SU-DHL-6 (cell line): ENCODE data around the gene COBLL1.

Source experiments
- H2AFZ ChIP-seq: fragments of 200-600 bp; sonication (generic); 2 replicates; pipeline ENCODE4 v1.6.1; 2014; ENCODE audit warnings: low read depth, mild to moderate bottlenecking, moderate library complexity, mixed read lengths, antibody characterized with exemption, low read length; ENCODE audit not compliant: severe bottlenecking
- H3F3A ChIP-seq: fragments of 200-600 bp; shearing (Covaris generic); 2 replicates; pipeline ENCODE4 v1.6.0; 2016; ENCODE audit warnings: antibody characterized with exemption, mild to moderate bottlenecking; ENCODE audit not compliant: insufficient read depth
- H3K27ac ChIP-seq: fragments of 200-600 bp; sonication (generic); 2 replicates; pipeline ENCODE4 v1.5.1; 2016; ENCODE audit warnings: low read depth, mild to moderate bottlenecking, low read length, moderate library complexity, mixed read lengths
- H3K27me3 ChIP-seq: fragments of 200-600 bp; sonication (generic), shearing (Covaris generic); 2 replicates; pipeline ENCODE4 v1.6.0; 2014; ENCODE audit warnings: mild to moderate bottlenecking, low read length
- H3K36me3 ChIP-seq: fragments of 200-600 bp; sonication (generic); 2 replicates; pipeline ENCODE4 v1.6.1; 2014; ENCODE audit warnings: mild to moderate bottlenecking, low read length, mixed read lengths
- H3K4me2 ChIP-seq: fragments of 300-600, 200-600 bp; shearing (Covaris generic), sonication (generic); 2 replicates; pipeline ENCODE4 v1.6.0; 2014; ENCODE audit warnings: low read length, low read depth, mild to moderate bottlenecking; ENCODE audit not compliant: poor library complexity, severe bottlenecking
- H3K4me3 ChIP-seq: fragments of 200-600 bp; sonication (generic); 2 replicates; pipeline ENCODE4 v1.5.1; 2014; ENCODE audit warnings: antibody characterized with exemption, low read length, mild to moderate bottlenecking, mixed read lengths; ENCODE audit not compliant: insufficient read depth, poor library complexity, severe bottlenecking
- H3K79me2 ChIP-seq: fragments of 200-600 bp; sonication (generic); 2 replicates; pipeline ENCODE4 v1.6.1; 2014; ENCODE audit warnings: mild to moderate bottlenecking, low read length, moderate library complexity; ENCODE audit not compliant: insufficient read depth
- H3K9ac ChIP-seq: fragments of 200-600 bp; sonication (generic); 2 replicates; pipeline ENCODE4 v1.7.0; 2014; ENCODE audit warnings: mild to moderate bottlenecking, low read length
- H3K9me2 ChIP-seq: fragments of 200-600 bp; sonication (generic); replicated peaks from 2 replicates; pipeline ENCODE4 v1.6.1; 2014; ENCODE audit warnings: low read length; ENCODE audit not compliant: insufficient read depth
- H3K9me3 ChIP-seq: fragments of 200-600 bp; sonication (generic); 2 replicates; pipeline ENCODE4 v1.6.1; 2014; ENCODE audit warnings: low read length, mixed read lengths; ENCODE audit not compliant: insufficient read depth
- H4K20me1 ChIP-seq: fragments of 200-600 bp; sonication (generic); 2 replicates; pipeline ENCODE4 v1.6.1; 2014; ENCODE audit warnings: low read depth, mild to moderate bottlenecking, antibody characterized with exemption, low read length, moderate library complexity, mixed read lengths
- CTCF ChIP-seq: fragments of 200-600 bp; sonication (generic); IDR thresholded peaks from one replicate; pipeline ENCODE4 v1.5.1; 2017; ENCODE audit warnings: antibody characterized with exemption, mild to moderate bottlenecking, low read length, moderate library complexity; ENCODE audit not compliant: insufficient read depth, poor library complexity, severe bottlenecking
- EZH2phosphoT487 ChIP-seq: fragments of 200-600 bp; sonication (generic), shearing (Covaris generic); conservative IDR thresholded peaks from 2 replicates; pipeline ENCODE4 v1.6.1; 2018; ENCODE audit warnings: mild to moderate bottlenecking, antibody characterized with exemption, low read length, moderate library complexity, mixed read lengths

COBLL1 gene

GRCh38 chr2:164777847-164778461 lies 63.7 kb downstream of the COBLL1 start:
- H3F3A ChIP-seq, result no peaks in the 10 kb centered on the region
- no peak overlapping the region for H3K4me3 ChIP-seq
- no peaks in the 10 kb centered on the region for H3K27me3 ChIP-seq
- no peak overlapping the region for H3K9ac ChIP-seq
- no peaks in the 10 kb centered on the region for H3K9me2 ChIP-seq
- H3K9me3 ChIP-seq, result no peaks in the 10 kb centered on the region
- no peak overlapping the region for H2AFZ ChIP-seq
- no peak for TF ChIP-seq EZH2phosphoT487
- TF ChIP-seq CTCF, result no peak
- H3K36me3 ChIP-seq, result no peaks in the 10 kb centered on the region
- H3K79me2 ChIP-seq, result no peaks in the 10 kb centered on the region
- no peak overlapping the region for H3K4me2 ChIP-seq
- no peak overlapping the region for H3K27ac ChIP-seq
- H4K20me1 ChIP-seq, result no peaks in the 10 kb centered on the region

GRCh38 chr2:164773635-164774034 lies 68.0 kb downstream of the COBLL1 start:
- Histone ChIP-seq H3K9me2 (no peaks in the 10 kb centered on the region), H3K27me3 (no peaks in the 10 kb centered on the region; the same call in 1 of the 2 replicates), H2AFZ (no peak overlapping the region), H3K36me3 (no peaks in the 10 kb centered on the region), H3K4me2 (no peak overlapping the region), H3K4me3 (no peak overlapping the region), H3K79me2 (no peaks in the 10 kb centered on the region), H3K27ac (no peak overlapping the region), H3F3A (no peaks in the 10 kb centered on the region), H4K20me1 (no peaks in the 10 kb centered on the region), H3K9me3 (no peaks in the 10 kb centered on the region), H3K9ac (no peak overlapping the region)
- TF ChIP-seq CTCF (no peak), EZH2phosphoT487 (no peak)

GRCh38 chr2:164773091-164773490 lies 68.5 kb downstream of the COBLL1 start:
- no peak overlapping the region for H3K4me2 ChIP-seq
- TF ChIP-seq CTCF (no peak), EZH2phosphoT487 (no peak)
- H2AFZ ChIP-seq, result no peak overlapping the region
- H3K27me3 ChIP-seq, result no peaks in the 10 kb centered on the region; the same call in 1 of the 2 replicates
- no peaks in the 10 kb centered on the region for H3K36me3 ChIP-seq
- H3K27ac ChIP-seq, result no peak overlapping the region
- H3K9me3 ChIP-seq, result no peaks in the 10 kb centered on the region
- no peak overlapping the region for H3K9ac ChIP-seq
- no peaks in the 10 kb centered on the region for H3F3A ChIP-seq
- no peaks in the 10 kb centered on the region for H3K9me2 ChIP-seq
- no peak overlapping the region for H3K4me3 ChIP-seq
- no peaks in the 10 kb centered on the region for H3K79me2 ChIP-seq
- H4K20me1 ChIP-seq, result no peaks in the 10 kb centered on the region
